Trophoblast cell (in vitro differentiated cells and primary cell): Measurements from ENCODE around the gene PORCN.

ENCODE experiments used
- DNase-seq, 2 donors: peaks; one replicate each; pipeline ENCODE4 v3.0.0-alpha.2; 2016
- H2AFZ ChIP-seq: 2 replicates; pipeline ENCODE4 v1.6.1; 2013; ENCODE audit warnings: low read length, moderate library complexity, mild to moderate bottlenecking; ENCODE audit not compliant: insufficient read depth, poor library complexity
- H2AK5ac ChIP-seq: 2 replicates; pipeline ENCODE4 v1.6.1; 2013; ENCODE audit warnings: mild to moderate bottlenecking, low read length
- H2BK120ac ChIP-seq: 2 replicates; pipeline ENCODE4 v1.6.1; 2013; ENCODE audit warnings: low read length, mild to moderate bottlenecking, moderate library complexity; ENCODE audit not compliant: insufficient read depth, poor library complexity
- H2BK12ac ChIP-seq: 2 replicates; pipeline ENCODE4 v1.6.1; 2013; ENCODE audit warnings: mild to moderate bottlenecking, low read length, moderate library complexity
- H2BK5ac ChIP-seq: 2 replicates; pipeline ENCODE4 v1.6.1; 2013; ENCODE audit warnings: low read length, low read depth, moderate library complexity, mild to moderate bottlenecking; ENCODE audit not compliant: poor library complexity
- H3K14ac ChIP-seq: 2 replicates; pipeline ENCODE4 v1.6.1; 2013; ENCODE audit warnings: mild to moderate bottlenecking, low read length
- H3K18ac ChIP-seq: 2 replicates; pipeline ENCODE4 v1.6.1; 2013; ENCODE audit warnings: mild to moderate bottlenecking, low read length
- H3K23ac ChIP-seq: 2 replicates; pipeline ENCODE4 v1.6.1; 2013; ENCODE audit warnings: low read length
- H3K27ac ChIP-seq: 2 replicates; pipeline ENCODE4 v1.5.1; 2013; ENCODE audit warnings: low read depth, mild to moderate bottlenecking, inconsistent platforms, low read length, moderate library complexity
- H3K27me3 ChIP-seq: 2 replicates; pipeline ENCODE4 v1.6.1; 2013; ENCODE audit warnings: inconsistent platforms, mild to moderate bottlenecking, low read length, moderate library complexity; ENCODE audit not compliant: insufficient read depth
- H3K36me3 ChIP-seq, 2 experiments: 1 replicate in 1 of 2; 2 replicates in 1 of 2; pipeline ENCODE4 v1.6.1; 2013; ENCODE audit warnings: low read length in 2 of 2, mild to moderate bottlenecking in 2 of 2, moderate library complexity in 1 of 2; ENCODE audit not compliant: insufficient read depth in 2 of 2, control insufficient read depth in 1 of 2
- H3K4ac ChIP-seq: 2 replicates; pipeline ENCODE4 v1.6.1; 2013; ENCODE audit warnings: low read depth, mild to moderate bottlenecking, low read length, moderate library complexity
- H3K4me1 ChIP-seq, 2 experiments: 1 replicate in 1 of 2; 2 replicates in 1 of 2; pipeline ENCODE4 v1.6.1; 2013; ENCODE audit warnings: low read length in 2 of 2, mild to moderate bottlenecking in 2 of 2, moderate library complexity in 1 of 2; ENCODE audit not compliant: insufficient read depth in 2 of 2, control insufficient read depth in 1 of 2
- H3K4me2 ChIP-seq: 2 replicates; pipeline ENCODE4 v1.6.1; 2013; ENCODE audit warnings: inconsistent platforms, mild to moderate bottlenecking, low read length, moderate library complexity
- H3K4me3 ChIP-seq: 2 replicates; pipeline ENCODE4 v1.5.1; 2013; ENCODE audit warnings: mild to moderate bottlenecking, low read depth, low read length, inconsistent platforms
- H3K79me1 ChIP-seq: one replicate; pipeline ENCODE4 v1.6.1; 2013; ENCODE audit warnings: low read length
- H3K79me2 ChIP-seq: 2 replicates; pipeline ENCODE4 v1.6.1; 2013; ENCODE audit warnings: low read length, mild to moderate bottlenecking; ENCODE audit not compliant: control insufficient read depth, insufficient read depth, poor library complexity
- H3K9ac ChIP-seq: 2 replicates; pipeline ENCODE4 v1.6.1; 2013; ENCODE audit warnings: mild to moderate bottlenecking, low read length
- H3K9me3 ChIP-seq: 2 replicates; pipeline ENCODE4 v1.6.1; 2013; ENCODE audit warnings: low read depth, mild to moderate bottlenecking, control low read depth, inconsistent platforms, low read length; ENCODE audit not compliant: insufficient read depth
- H4K12ac ChIP-seq: 2 replicates; pipeline ENCODE4 v1.6.1; 2013; ENCODE audit warnings: low read depth, mild to moderate bottlenecking, low read length, moderate library complexity
- H4K8ac ChIP-seq: 2 replicates; pipeline ENCODE4 v1.6.1; 2013; ENCODE audit warnings: low read depth, mild to moderate bottlenecking, low read length, moderate library complexity
- H4K91ac ChIP-seq: one replicate; pipeline ENCODE4 v1.6.1; 2013; ENCODE audit warnings: low read depth, mild to moderate bottlenecking, low read length, moderate library complexity
- WGBS: extraction: QIAGEN DNeasy Blood & Tissue Kit; methylation state at CpG from one replicate; pipeline ENCODE4 v1.1.7; 2013; ENCODE audit warnings: missing lambda C conversion rate; ENCODE audit not compliant: insufficient read length, insufficient coverage; ENCODE audit errors: extremely low coverage; 5-methylcytosine and 5-hydroxymethylcytosine counted together

Gene PORCN

DNA sequence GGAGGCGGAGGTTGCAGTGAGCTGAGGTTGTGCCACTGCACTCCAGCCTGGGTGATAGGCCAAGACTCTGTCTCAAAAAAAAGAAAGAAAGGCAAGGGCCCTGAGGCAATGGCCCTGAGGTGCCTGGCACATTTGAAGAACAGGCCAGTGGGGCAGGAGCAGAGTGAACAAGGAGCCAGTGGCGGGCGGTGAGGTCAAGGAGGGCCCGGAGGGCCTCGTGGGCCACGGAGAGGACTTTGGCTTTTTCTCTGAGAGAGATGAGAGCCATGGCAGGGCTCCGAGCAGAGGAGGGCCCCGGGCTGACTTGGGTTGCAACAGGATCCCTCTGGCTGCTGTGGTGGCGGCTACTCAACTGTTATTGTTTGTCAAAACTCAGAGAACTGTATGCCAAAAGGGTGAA, 19.5 kb upstream of the PORCN start:
- Histone ChIP-seq H3K9me3 (peaks cover 5% of the 10 kb centered on the region), H3K27ac (no peak overlapping the region), H3K4me3 (no peak overlapping the region), H2AK5ac (no peak overlapping the region), H4K12ac (no peak overlapping the region), H2AFZ (no peak overlapping the region), H3K23ac (no peak overlapping the region), H2BK5ac (no peak overlapping the region), H3K14ac (no peak overlapping the region), H3K4ac (no peak overlapping the region), H4K91ac (no peak overlapping the region), H3K9ac (no peak overlapping the region), H3K18ac (no peak overlapping the region), H3K79me1 (peaks cover 3% of the 10 kb centered on the region), H2BK12ac (no peak overlapping the region), H2BK120ac (no peak overlapping the region), H3K4me2 (no peak overlapping the region), H3K27me3 (no peaks in the 10 kb centered on the region), H3K79me2 (no peaks in the 10 kb centered on the region), H3K4me1 (peaks cover 4 to 12% of the 10 kb centered on the region in 2 experiments), H3K36me3 (peaks cover 2 to 4% of the 10 kb centered on the region in 2 experiments), H4K8ac (no peak overlapping the region)
- no CpG with 5 or more reads among the region's 9 CpGs for WGBS
- DNase-seq, result no peak

DNA sequence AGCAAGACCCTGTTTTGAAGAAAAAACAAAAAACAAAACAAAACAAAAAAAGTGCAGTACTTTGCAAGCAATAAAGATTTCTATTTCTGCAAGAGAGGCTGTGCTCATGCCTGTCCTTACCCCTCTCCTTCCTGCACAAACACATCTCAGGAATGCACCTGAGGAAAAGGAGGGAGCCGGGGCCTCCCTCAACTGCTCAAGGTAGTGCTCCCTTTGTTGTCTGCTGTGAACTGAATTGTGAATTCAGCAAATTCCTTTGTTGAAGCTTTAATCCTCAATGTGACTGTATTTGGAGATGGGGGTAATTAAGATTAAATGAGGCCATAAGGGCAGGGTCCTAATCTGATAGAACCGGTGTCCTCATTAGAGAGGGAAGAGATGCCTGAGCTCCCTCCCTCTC, 18.9 kb upstream of the PORCN start:
- no peak overlapping the region for H3K4me3 ChIP-seq
- no CpG with 5 or more reads among the region's 2 CpGs for WGBS

DNA sequence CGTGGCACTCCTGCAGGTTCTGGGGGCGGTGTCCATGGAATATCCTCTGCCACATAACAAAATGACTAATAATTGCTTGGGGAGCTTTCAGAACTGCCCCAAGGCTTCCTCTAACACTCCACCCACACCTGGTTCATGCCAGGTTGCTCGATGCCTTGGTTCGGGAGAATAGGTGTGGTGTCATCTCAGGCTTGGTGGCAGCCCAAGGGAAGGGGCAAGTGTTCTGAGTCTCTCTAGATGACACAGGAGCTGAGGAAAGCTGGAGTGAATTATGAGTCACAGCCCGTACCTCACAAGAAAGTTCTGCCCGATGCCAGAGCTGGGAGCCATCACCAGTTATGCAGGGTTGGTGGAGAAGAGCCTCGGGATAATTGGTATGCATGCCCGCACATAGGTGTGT, 18.1 kb upstream of the PORCN start:
- Histone ChIP-seq H3K79me2 (no peaks in the 10 kb centered on the region), H3K4me1 (peaks cover 4 to 12% of the 10 kb centered on the region in 2 experiments), H3K4ac (no peak overlapping the region), H3K27ac (no peak overlapping the region), H3K23ac (no peak overlapping the region), H3K79me1 (peaks cover 3% of the 10 kb centered on the region), H3K9me3 (peaks cover 5% of the 10 kb centered on the region), H3K9ac (no peak overlapping the region), H3K18ac (no peak overlapping the region), H4K12ac (no peak overlapping the region), H2AFZ (no peak overlapping the region), H3K4me3 (peak overlapping the region; percentile 36), H3K27me3 (no peaks in the 10 kb centered on the region), H2BK5ac (no peak overlapping the region), H4K91ac (no peak overlapping the region), H3K14ac (no peak overlapping the region), H3K4me2 (no peak overlapping the region), H2AK5ac (no peak overlapping the region), H2BK120ac (no peak overlapping the region), H4K8ac (no peak overlapping the region), H2BK12ac (no peak overlapping the region), H3K36me3 (no peaks in the 10 kb centered on the region)
- peak; percentile 38 to 40 for DNase-seq
- no CpG with 5 or more reads among the region's 8 CpGs for WGBS

More for the DNA sequence above, 18.9 kb upstream of the PORCN start:
- no peak overlapping the region for H3K27ac ChIP-seq
- no peak for DNase-seq
- H3K27me3 ChIP-seq, result no peaks in the 10 kb centered on the region
- H3K18ac ChIP-seq, result no peak overlapping the region
- H3K36me3 ChIP-seq, result no peaks in the 10 kb centered on the region
- no peak overlapping the region for H3K4me2 ChIP-seq
- H2BK120ac ChIP-seq, result no peak overlapping the region
- H4K12ac ChIP-seq, result no peak overlapping the region
- H2AFZ ChIP-seq, result no peak overlapping the region
- H3K14ac ChIP-seq, result no peak overlapping the region
- H4K8ac ChIP-seq, result no peak overlapping the region
- peaks cover 3% of the 10 kb centered on the region for H3K79me1 ChIP-seq
- no peak overlapping the region for H3K9ac ChIP-seq
- no peak overlapping the region for H2AK5ac ChIP-seq
- no peak overlapping the region for H2BK12ac ChIP-seq
- no peak overlapping the region for H3K4ac ChIP-seq
- H2BK5ac ChIP-seq, result no peak overlapping the region
- no peak overlapping the region for H3K23ac ChIP-seq
- H3K79me2 ChIP-seq, result no peaks in the 10 kb centered on the region
- peaks cover 4 to 12% of the 10 kb centered on the region in 2 experiments for H3K4me1 ChIP-seq
- H3K9me3 ChIP-seq, result peaks cover 5% of the 10 kb centered on the region
- H4K91ac ChIP-seq, result peak overlapping the region; percentile 31

DNA sequence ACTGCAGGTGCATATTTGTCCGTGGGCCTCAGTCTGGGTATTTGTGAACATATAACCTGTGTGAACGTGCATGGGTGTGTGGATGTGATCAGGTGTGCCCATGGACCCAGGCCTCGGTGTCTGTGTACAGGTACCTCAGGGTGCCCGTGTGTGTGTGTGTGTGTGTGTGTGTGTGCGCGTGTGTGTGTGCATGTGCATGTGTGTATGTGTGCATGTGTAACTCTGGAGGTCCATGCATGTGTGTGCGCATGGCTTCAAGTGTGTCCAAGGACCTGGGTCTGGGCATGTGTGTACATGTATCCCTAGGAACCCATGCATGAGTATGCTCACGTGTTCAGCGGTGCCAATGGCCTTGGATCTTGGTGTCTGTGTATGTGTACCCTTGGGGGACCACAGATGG, 17.0 kb upstream of the PORCN start:
- H3K4ac ChIP-seq, result no peak overlapping the region
- no peak overlapping the region for H3K14ac ChIP-seq
- H2AFZ ChIP-seq, result no peak overlapping the region
- H4K8ac ChIP-seq, result peak overlapping the region; percentile 23
- WGBS, result no CpG with 5 or more reads among the region's 9 CpGs
- no peak overlapping the region for H2AK5ac ChIP-seq
- no peaks in the 10 kb centered on the region for H3K79me2 ChIP-seq
- no peak overlapping the region for H2BK5ac ChIP-seq
- no peak overlapping the region for H3K18ac ChIP-seq
- no peaks in the 10 kb centered on the region for H3K36me3 ChIP-seq
- H3K4me1 ChIP-seq, result peaks cover 4 to 14% of the 10 kb centered on the region in 2 experiments
- DNase-seq, result no peak
- no peaks in the 10 kb centered on the region for H3K27me3 ChIP-seq
- no peak overlapping the region for H3K9ac ChIP-seq
- H3K9me3 ChIP-seq, result peaks cover 5% of the 10 kb centered on the region
- no peak overlapping the region for H4K91ac ChIP-seq
- no peak overlapping the region for H3K23ac ChIP-seq
- H2BK12ac ChIP-seq, result peak overlapping the region; percentile 54
- H4K12ac ChIP-seq, result no peak overlapping the region
- H3K4me2 ChIP-seq, result no peak overlapping the region
- peaks cover 3% of the 10 kb centered on the region for H3K79me1 ChIP-seq
- H3K4me3 ChIP-seq, result no peak overlapping the region
- H2BK120ac ChIP-seq, result peak overlapping the region; percentile 40
- H3K27ac ChIP-seq, result peak overlapping the region; percentile 39
